Vagina (tissue), 2 donors: Measurements from ENCODE around the gene LPAR5.

Source experiments
- CTCF ChIP-seq, 3 experiments: fragments of 450-650 bp in 2 of 3; fragments of 200-600 bp in 1 of 3; sonication (generic) in 1 of 3; IDR thresholded peaks; one replicate each; pipeline ENCODE4 v1.5.1; 2017 to 2019; ENCODE audit warnings: antibody characterized with exemption in 3 of 3, mild to moderate bottlenecking in 2 of 3, moderate library complexity in 2 of 3
- POLR2A ChIP-seq, 2 donors: fragments of 450-650 bp; IDR thresholded peaks; one replicate each; pipeline ENCODE4 v1.6.1; 2017; ENCODE audit warnings: antibody characterized with exemption in 2 of 2, mild to moderate bottlenecking in 2 of 2, moderate library complexity in 2 of 2

- TF ChIP-seq CTCF (IDR thresholded peaks at IDR 0.05), result no peak
- TF ChIP-seq POLR2A (IDR thresholded peaks at IDR 0.05), result no peak
Observed at GRCh38 chr12:6614513-6615172, 21.1 kb downstream of the LPAR5 start.
